Hematopoietic multipotent progenitor cell treated with erythropoietin and hydrocortisone succinate and interleukin-3 and kit ligand, for 6 days (in vitro differentiated cells): Measurements from ENCODE around the gene CXCL12.

Source experiments
- DNase-seq: peaks from one replicate; pipeline ENCODE4 v3.0.0-alpha.2; 2015

The CXCL12 gene

GRCh38 chr10:44385026-44385695, at the start of gene CXCL12:
TSS of gene CXCL12 (minus strand) at chr10:44385097. CDS start at chr10:44385005, 92 bp downstream.
- DNase-seq: no peak

GRCh38 chr10:44427479-44427878, 42.6 kb upstream of the CXCL12 start:
- no peak for DNase-seq

DNA sequence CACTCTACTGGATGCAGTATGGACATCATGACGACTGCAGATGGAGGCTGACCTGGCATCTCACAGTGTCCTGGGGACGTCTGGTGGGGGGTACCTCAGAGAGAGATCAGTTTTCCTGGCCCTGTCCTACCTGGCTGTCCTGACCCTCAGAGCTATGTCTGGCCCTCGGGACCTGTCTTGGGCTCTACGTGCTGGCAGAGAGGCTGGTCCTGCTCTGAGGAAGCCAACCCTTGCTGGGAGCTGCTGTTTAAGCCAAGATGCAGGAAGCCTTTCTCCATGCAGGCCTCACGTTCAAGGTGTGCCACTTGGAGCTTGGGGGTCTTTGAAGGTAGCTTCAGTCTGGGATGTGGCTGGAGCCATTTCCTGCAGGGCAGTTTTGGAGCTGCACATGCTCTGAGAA, 42.1 kb upstream of the CXCL12 start:
- DNase-seq: no peak

DNA sequence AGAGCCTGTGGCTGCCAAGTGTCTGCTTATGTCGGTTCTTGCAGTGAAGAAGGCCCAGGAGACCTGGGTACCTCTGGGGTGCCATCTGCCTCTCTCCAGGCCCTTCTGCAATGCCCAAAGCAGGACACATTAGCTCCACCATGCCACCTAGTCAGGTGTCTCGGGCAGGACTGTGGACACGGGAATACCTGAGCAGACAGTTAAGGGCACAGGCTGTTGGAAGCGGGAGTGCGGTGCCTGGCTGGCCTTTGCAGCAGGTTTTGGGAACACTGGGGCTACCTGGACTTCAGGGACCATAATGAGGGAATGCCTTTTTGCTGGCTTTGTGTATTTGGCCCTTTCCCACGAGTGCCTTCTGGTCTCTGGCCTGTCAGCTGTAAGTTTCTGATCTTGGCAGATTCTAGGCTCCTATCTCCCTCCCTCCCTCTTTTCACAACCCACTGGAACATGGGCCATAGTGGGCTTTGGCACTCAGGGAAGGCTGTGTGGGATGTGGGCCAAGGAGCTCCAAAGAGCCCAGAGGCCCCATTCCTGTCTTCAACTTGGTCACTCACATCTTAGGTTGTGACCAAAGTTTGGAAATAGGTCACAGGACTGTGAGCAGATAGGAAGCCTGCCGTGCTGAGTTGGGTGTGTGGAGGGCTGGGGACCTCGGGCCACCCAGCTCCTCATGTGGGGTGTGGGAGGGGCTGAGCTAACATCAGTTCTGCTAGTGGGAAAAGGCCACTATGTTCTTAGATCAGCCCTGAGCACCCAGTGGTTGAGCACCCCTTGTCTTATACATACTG, 41.5 kb upstream of the CXCL12 start:
- DNase-seq: no peak

DNA sequence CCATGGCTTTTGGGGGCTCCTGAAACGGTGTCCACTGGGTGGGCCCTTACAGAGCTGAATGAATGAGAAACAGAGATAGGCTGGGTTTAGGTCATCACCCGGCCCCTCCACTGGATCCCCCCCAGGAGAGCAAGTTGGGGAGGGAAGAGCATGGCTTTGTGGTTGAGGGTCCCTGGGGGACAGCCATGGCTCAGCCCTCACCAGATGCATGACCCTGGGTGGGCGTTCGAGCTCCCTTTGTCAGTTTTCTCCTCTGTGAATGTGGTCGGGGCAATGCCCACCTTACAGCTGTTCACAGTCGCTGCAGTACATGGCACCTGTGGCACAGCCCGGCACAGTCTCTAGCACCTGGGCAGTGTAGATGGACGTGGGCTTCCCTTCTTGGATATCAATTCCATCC, 40.6 kb upstream of the CXCL12 start:
- DNase-seq: no peak

DNA sequence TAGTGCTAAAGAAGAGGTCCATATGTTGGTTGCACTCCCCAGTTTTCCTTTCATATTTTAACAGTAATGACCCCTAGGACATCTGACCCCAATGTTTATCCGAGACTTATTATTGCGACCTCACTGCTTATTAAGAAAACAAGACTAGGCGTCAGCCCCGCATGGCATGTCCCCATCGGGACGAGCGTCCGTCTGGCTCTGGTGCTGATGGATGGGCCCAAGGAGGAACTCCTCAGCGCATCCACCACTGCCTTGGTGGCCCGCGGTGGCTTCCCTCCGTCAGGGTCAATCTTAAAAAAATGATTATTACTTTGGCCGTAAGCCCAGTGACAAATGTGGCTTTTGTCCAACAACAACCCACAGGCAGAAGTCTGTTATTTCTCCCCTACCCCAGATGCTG, 40.1 kb upstream of the CXCL12 start:
- no peak for DNase-seq

DNA sequence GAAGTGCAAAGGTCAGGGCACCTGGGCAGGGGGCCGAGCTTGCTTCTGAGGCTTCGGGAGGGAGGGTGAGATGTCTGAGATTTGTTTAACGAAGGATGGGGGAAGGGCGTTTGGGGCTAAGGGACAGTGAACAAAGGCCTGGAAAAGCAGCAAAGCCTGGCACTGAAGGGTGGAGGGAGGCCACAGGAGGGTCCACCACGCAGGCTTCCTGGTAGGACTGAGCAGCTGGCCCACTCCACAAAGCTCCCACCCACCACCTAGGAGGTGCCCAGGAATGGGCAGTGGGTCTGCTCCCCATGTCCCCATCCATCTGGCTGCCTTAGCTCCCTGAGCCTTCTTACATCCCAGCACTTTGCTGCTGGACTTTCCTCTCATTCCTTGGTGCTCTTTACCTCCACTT, 39.4 kb upstream of the CXCL12 start:
- DNase-seq: no peak

- no peak for DNase-seq
Measured at GRCh38 chr10:44422570-44423101, 37.7 kb upstream of the CXCL12 start.

- no peak for DNase-seq
Measured at GRCh38 chr10:44422153-44422552, 37.3 kb upstream of the CXCL12 start.

DNA sequence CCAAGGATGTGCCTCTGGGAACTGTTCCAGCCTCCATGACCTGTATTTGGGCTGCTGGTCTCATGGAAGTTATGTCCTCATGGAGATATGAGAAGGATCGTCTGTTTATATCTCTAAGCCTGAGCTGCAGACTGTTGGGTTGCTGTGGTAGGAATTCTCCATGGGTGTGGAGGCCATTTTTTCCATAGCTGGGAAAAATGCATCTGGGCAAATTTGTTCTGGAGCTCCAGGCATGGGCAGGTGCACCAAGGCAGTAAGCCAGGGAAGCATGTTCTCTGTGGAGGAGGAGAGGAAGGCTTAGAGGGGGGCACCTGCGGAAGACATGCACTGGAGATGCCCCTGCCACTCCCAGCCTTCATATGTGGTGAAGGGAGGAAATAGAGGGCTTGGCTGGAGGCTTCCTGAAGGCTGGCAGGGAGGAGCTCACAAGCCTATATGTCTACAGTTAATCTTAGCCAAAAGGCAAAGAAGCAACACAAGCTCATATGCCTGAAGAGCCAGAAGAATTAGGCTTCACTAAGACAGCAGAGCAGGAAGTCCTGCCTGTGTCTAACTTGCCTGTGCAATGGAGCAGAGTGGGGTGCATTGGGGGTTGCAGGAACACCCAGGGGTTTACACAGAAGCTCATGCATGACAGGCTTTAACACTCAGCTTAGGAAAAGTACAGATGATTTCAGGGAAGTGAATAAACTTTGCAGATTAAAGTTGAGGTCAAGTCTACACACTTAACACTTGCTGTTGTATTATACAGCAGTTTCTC, 35.1 kb upstream of the CXCL12 start:
- DNase-seq: no peak

GRCh38 chr10:44418637-44419036, 33.7 kb upstream of the CXCL12 start:
- no peak for DNase-seq

- DNase-seq: no peak
Measured at GRCh38 chr10:44417761-44418160, 32.9 kb upstream of the CXCL12 start.

GRCh38 chr10:44416936-44417335, 32.0 kb upstream of the CXCL12 start:
- DNase-seq: no peak

GRCh38 chr10:44416021-44416771, 31.3 kb upstream of the CXCL12 start:
- no peak for DNase-seq

DNA sequence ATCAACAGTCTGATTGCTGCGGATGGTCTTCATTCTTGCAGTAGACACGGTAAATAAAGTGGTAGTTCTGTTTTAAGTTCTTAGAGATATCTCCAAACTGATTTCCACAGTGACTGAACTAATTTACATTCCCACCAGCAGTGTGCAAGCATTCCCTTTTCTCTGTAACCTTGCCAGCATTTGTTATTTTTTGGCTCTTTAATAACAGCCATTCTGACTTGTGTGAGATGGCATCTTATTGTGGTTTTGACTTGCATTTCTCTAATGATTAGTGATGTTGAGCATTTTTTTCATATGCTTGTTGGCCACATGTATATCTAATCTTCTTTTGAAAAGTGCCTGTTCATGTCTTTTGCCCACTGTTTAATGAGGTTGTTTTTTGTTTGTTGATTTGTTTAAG, 30.2 kb upstream of the CXCL12 start:
- DNase-seq: no peak

- DNase-seq: peak; percentile 35
Measured at GRCh38 chr10:44413416-44413815, 28.5 kb upstream of the CXCL12 start.

DNA sequence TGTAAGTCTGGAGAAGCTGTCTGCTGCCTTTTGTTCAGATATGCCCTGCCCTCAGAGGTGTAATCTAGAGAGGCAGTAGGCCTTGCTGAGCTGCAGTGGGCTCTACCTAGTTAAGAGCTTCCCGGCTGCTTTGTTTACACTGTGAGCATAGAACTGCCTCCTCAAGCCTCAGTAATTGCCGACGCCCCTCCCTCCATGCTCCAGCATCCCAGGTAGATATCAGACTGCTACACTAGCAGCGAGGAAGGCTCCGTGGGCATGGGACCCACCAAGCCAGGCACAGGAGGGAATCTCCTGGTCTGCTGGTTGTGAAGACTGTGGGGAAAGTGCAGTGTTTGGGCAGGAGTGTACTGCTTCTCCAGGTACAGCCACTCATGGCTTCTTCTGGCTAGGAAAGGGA, 26.4 kb upstream of the CXCL12 start:
- no peak for DNase-seq

GRCh38 chr10:44404741-44405437, 20.0 kb upstream of the CXCL12 start:
- no peak for DNase-seq

DNA sequence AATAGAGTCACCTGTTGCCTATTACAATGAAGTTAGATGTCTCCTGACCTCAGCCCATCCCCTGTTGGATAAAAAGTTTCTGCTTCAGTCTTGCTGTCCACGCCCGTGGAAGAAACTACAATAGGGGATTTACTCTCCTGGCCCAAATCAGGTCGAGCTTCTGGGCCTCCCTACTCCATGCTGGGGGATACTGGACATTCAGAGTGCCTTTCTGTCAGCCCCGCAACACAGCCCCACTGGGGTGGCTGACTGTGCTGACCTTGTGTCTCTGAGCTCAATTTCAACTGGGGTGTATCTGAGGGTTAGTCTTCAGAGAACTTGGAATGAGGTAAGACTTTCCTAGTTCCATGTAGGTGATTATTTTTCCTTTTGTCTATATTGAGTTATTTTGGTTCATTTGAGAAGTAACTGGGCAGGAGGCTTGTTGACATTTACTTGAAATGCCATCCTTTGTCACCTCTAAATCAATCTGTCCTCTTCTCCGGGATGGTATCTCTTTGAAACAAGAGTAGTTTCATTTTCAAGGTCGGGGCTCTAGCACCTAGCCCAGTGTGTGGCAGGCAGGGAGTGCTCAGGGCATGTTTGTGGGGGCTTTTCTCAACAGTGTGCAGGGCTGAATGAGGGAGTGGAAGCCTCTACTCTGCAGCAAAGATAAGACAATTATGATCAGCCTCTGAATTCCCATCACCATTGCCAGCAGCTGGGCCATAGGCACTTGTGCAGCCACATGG, 17.7 kb upstream of the CXCL12 start:
- DNase-seq: no peak

DNA sequence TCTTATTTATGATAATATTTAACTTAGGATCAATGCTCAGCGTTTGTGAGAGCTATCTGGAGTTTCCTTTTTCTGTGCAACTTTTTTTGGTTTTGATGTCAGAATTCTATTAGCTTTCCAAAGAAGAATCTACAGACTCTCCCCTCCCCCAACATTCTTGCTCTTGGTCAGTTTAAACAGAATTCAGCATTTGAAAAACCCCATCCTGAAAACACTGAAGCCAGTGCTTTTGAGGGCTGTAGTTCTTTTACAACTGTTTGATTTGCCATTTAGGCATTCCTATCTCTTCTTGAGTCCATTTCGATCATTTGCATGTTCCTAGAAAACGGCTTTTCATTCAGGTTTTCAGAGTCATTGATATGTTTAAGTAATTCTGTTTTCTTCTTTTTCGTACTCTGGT, 15.6 kb upstream of the CXCL12 start:
- DNase-seq: no peak

- DNase-seq: no peak
Measured at GRCh38 chr10:44399659-44400451, 15.0 kb upstream of the CXCL12 start.
